Spleen (tissue), 7 donors: ENCODE results near the gene EVC2.

ENCODE experiments used
- POLR2A ChIP-seq, 3 donors: fragments of 450-650 bp; IDR thresholded peaks; one replicate each; pipeline ENCODE4 v1.5.1; 2017; ENCODE audit warnings: antibody characterized with exemption in 3 of 3, mild to moderate bottlenecking in 1 of 3
- TF ChIP-seq, protein P1 (sequence below), 11 experiments: fragments of 200-600 bp in 7 of 11; fragments of 450-650 bp in 4 of 11; sonication (generic) in 4 of 11; IDR thresholded peaks in 8 of 11; conservative IDR thresholded peaks in 3 of 11; 1 replicate in 7 of 11; 2 replicates in 4 of 11; pipeline versions ENCODE4 v1.4.0 to v1.8.0; 2016 to 2021; ENCODE audit warnings: antibody characterized with exemption in 11 of 11, inconsistent platforms in 4 of 11, mild to moderate bottlenecking in 1 of 11
- donor health status: DM: no; HTN: no; CAD: no; lungs with moderate emphysema.
- donor health status: DM: no; HTN: no; CAD: no.
- donor health status: DM: no; HTN: no; CAD: no.

GRCh38 chr4:5735463-5735862 is 27.1 kb upstream of the EVC2 start:
- TF ChIP-seq, protein P1, sequence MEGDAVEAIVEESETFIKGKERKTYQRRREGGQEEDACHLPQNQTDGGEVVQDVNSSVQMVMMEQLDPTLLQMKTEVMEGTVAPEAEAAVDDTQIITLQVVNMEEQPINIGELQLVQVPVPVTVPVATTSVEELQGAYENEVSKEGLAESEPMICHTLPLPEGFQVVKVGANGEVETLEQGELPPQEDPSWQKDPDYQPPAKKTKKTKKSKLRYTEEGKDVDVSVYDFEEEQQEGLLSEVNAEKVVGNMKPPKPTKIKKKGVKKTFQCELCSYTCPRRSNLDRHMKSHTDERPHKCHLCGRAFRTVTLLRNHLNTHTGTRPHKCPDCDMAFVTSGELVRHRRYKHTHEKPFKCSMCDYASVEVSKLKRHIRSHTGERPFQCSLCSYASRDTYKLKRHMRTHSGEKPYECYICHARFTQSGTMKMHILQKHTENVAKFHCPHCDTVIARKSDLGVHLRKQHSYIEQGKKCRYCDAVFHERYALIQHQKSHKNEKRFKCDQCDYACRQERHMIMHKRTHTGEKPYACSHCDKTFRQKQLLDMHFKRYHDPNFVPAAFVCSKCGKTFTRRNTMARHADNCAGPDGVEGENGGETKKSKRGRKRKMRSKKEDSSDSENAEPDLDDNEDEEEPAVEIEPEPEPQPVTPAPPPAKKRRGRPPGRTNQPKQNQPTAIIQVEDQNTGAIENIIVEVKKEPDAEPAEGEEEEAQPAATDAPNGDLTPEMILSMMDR (IDR thresholded peaks at IDR 0.05 in 8 of 11, conservative IDR thresholded peaks at IDR 0.05 in 3 of 11): no peak
- TF ChIP-seq POLR2A (IDR thresholded peaks at IDR 0.05): no peak
